GM12875 (cell line): ENCODE data around the gene NDUFV1.

Experiments
- H3K4me3 ChIP-seq: one replicate; pipeline ENCODE4 v1.5.1; 2011; ENCODE audit warnings: low read depth, low read length, control low read depth
- TF ChIP-seq, protein P1 (sequence below): IDR thresholded peaks from 2 replicates; pipeline ENCODE4 v1.5.1; 2011; ENCODE audit warnings: low read depth, mild to moderate bottlenecking, control low read depth, inconsistent platforms, low read length, moderate library complexity, borderline replicate concordance; ENCODE audit not compliant: insufficient read depth

The NDUFV1 gene

DNA sequence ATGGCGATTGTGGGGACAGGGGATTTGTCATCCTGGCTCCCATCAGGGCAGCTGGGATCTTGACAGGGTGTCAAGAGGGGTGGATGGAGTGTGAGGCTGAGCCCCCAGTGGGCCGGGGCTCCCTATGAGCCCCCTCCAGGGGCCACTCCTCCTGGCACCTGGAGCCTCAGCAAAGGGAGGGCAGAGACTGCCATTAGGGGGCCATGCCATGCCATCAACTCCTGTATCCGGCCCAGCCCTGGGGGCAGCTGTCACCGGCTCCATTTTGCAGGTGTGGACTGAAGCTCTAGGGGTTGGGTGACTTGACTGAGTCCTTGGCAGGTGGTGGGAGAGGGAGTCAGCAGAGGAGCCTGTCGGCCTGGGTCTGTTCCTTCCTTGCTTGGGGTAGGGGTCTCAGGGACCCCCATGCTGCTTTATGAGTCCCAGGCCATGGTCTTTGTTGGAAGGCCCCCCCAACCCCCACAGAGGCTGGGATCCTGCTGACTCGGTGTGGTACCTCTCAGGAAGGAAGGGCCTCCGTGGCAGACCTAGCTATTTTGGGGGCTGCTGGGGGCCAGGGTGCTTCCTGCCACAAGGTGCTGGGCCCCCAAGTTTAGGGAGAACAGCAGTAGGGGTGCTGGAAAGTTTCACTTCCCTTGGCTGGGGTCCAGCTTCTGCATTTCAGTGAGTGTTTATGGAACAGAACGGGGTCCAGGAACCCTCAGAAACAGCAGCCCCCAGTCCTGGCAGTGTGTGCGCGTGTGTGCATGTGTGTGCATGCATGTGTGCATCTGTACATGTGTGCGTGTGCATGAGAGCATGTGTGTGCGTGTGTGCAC, 42.3 kb downstream of the NDUFV1 start:
- TF ChIP-seq, protein P1, sequence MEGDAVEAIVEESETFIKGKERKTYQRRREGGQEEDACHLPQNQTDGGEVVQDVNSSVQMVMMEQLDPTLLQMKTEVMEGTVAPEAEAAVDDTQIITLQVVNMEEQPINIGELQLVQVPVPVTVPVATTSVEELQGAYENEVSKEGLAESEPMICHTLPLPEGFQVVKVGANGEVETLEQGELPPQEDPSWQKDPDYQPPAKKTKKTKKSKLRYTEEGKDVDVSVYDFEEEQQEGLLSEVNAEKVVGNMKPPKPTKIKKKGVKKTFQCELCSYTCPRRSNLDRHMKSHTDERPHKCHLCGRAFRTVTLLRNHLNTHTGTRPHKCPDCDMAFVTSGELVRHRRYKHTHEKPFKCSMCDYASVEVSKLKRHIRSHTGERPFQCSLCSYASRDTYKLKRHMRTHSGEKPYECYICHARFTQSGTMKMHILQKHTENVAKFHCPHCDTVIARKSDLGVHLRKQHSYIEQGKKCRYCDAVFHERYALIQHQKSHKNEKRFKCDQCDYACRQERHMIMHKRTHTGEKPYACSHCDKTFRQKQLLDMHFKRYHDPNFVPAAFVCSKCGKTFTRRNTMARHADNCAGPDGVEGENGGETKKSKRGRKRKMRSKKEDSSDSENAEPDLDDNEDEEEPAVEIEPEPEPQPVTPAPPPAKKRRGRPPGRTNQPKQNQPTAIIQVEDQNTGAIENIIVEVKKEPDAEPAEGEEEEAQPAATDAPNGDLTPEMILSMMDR: no peak
- no peak overlapping the region for H3K4me3 ChIP-seq

- H3K4me3 ChIP-seq: peak overlapping the region; percentile 51
- TF ChIP-seq, protein P1: no peak
These were observed 43.1 kb downstream of the NDUFV1 start for GRCh38 chr11:67649634-67650510.

DNA sequence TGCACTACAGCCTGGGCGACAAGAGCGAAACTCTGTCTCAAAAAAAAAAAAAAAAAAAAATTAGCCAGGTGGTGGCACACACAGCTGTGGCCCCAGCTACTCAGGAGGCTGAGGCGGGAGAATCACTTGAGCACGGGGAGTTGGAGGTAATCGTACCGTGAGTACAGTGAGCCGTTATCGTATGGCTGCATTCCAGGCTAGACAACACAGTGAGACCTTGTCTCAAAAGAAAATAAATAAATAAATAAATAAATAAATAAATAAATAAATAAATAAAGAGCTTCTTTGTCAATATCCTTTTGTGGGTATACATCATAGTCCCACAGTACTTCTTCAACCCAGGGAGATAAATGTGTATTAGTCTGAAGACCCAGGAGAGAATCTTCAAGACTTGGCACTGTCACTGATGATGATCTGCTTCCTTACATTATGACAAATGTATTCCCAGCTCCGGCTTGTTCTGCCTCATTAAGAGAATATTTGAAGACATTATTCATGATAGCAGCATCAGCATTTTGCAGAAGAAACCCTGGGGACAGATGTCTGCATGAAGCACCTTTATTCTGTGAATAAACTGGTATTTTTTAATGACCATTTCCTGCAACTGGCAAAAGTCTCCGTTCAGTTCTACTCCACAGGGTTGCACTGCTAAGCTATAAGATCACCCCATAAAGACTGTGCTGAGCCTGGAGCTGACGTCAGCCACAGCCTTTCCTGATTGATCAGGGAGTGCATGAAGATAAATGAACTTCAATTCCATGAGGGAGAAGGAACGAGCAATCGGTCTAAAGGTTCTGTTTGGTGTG, 45.4 kb downstream of the NDUFV1 start:
- TF ChIP-seq, protein P1: no peak
- H3K4me3 ChIP-seq: no peak overlapping the region

- TF ChIP-seq, protein P1: no peak
- H3K4me3 ChIP-seq: no peak overlapping the region
These were observed 46.5 kb downstream of the NDUFV1 start for GRCh38 chr11:67652965-67653845.

- TF ChIP-seq, protein P1: no peak
- H3K4me3 ChIP-seq: no peak overlapping the region
These were observed 47.5 kb downstream of the NDUFV1 start for GRCh38 chr11:67654225-67654624.

DNA sequence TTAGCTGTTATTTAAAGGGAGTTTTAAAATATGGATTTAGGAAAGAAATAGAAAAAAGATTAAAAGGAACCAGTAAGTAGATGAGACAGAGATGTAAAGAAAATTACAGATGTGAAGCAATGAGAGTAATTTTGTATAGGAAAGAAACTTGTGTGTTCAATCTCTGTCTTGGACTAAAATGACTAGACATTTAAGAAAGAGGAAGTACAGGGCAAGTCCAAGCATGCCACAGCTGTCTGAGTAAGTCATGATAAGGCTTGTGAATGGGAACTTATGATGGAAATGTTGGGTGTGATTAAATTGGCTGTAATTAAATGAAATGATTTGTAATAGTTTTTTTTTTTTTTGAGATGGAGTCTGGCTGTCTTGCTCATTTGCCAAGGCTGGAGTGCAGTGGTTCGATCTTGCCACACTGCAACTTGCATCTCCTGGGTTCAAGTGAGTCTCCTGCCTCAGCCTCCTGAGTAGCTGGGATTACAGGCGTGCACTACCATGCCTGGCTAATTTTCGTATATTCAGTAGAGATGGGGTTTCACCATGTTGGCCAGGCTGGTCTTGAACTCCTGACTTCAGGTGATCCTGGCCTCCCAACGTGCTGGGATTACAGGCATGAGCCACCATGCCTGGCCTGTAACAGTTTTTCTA, 49.7 kb downstream of the NDUFV1 start:
- TF ChIP-seq, protein P1: no peak
- H3K4me3 ChIP-seq: no peak overlapping the region
